GM18907 (cell line): ENCODE measurements around the gene ST8SIA1.

Experiments
- ATAC-seq: cut with Tn5 transposase; IDR thresholded peaks from one replicate; pipeline ENCODE4 v1.9.1; 2021; ENCODE audit warnings: mild to moderate bottlenecking, moderate library complexity; ENCODE audit not compliant: unreplicated experiment

Gene ST8SIA1

GRCh38 chr12:22248121-22248520 lies 86.4 kb downstream of the ST8SIA1 start:
- no peak for ATAC-seq

- ATAC-seq, result no peak
Observed at GRCh38 chr12:22246217-22246846, 88.2 kb downstream of the ST8SIA1 start.

- no peak for ATAC-seq
Observed at GRCh38 chr12:22242726-22243125, 91.8 kb downstream of the ST8SIA1 start.

DNA sequence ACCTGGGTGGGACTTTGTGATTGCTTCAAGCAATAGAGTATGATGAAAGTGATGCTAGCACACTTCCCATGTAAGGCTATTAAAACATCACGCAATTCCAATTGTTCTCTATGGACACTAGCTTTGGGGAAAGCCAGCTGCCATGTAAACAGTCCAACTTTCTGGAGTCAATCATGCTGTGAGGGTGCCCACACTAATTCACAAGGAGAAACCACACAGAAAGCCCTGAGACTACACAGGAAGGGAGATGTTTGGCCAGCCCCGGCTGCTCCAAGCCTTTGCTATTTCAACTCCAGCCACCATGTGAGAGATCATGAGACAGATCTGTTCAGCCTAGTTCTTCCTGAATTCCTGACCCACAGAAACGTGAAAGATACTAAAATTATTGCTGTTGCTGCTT lies 96.3 kb downstream of the ST8SIA1 start:
- no peak for ATAC-seq

DNA sequence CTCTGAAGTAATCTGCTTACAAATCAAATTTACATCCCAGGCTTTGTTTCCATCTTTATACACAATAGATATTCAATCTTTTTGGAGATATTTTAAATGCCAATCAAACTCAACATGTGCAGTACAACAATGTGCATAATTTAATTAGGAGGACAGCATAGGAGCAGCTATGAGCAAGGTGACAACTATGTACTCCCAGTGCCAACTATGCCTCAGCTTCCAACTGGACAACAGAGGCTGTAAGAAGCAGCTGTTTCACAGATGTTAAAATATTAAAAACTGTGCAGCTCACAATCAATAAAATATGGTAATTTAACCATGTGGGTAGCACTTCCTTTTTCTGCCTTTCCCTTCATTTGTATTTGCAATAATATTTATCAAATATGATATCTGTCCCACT lies 99.9 kb downstream of the ST8SIA1 start:
- ATAC-seq, result no peak

- no peak for ATAC-seq
Observed at GRCh38 chr12:22231836-22232235, 102.7 kb downstream of the ST8SIA1 start.

- ATAC-seq, result no peak
Observed at GRCh38 chr12:22231078-22231477, 103.4 kb downstream of the ST8SIA1 start.

DNA sequence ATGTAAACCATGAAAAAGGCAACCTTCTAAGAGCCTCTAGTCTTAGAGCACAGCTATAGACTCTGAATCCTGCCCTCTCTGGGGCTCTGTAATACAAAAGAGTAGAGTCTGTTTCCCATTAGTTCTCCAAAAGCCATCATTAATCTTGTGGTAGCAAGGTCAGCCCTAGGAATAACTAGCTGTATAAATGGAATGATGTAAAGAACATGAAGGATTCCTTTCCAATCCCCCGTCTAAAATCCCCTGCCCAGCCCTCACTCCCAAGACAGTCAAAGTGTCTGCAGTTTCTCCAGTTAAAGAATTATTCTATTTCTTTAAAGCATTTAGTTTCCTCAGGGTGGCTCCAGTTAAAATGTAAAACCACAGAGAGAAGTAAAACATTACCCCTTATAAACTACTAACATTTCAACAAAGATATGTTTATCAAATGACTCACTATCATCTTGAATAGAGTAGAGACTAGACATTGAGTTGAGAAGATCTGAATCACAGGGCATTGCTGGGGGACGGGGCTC lies 104.2 kb downstream of the ST8SIA1 start:
- ATAC-seq, result no peak

DNA sequence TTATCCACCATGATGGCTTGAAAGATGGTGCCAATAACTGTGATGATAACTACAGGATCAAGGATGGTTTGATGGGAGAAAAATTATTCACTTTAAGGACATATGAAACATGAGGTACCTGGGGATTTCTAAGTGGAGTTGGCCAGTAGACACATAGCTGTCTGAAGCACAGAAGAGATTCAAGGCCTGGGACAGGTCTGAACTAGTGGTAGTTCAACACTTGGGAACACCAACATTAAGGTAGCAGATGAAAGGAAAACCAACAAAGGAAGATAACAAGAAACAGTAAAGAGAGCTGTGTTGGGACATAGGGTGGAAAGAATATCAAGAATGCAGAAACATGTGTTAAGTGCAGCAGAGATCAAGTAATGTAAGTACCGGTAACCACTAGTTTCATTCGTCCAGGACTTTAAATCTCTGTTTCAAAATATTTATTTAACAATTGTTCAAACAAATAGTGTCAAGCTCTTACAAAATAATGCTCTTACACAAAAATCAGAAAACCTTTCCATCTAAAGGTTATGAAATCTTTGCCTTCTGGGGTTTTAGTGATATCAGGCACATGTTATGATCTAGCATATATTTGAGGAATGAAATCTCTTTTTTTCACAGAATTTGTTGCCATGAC lies 104.7 kb downstream of the ST8SIA1 start:
- ATAC-seq, result no peak

DNA sequence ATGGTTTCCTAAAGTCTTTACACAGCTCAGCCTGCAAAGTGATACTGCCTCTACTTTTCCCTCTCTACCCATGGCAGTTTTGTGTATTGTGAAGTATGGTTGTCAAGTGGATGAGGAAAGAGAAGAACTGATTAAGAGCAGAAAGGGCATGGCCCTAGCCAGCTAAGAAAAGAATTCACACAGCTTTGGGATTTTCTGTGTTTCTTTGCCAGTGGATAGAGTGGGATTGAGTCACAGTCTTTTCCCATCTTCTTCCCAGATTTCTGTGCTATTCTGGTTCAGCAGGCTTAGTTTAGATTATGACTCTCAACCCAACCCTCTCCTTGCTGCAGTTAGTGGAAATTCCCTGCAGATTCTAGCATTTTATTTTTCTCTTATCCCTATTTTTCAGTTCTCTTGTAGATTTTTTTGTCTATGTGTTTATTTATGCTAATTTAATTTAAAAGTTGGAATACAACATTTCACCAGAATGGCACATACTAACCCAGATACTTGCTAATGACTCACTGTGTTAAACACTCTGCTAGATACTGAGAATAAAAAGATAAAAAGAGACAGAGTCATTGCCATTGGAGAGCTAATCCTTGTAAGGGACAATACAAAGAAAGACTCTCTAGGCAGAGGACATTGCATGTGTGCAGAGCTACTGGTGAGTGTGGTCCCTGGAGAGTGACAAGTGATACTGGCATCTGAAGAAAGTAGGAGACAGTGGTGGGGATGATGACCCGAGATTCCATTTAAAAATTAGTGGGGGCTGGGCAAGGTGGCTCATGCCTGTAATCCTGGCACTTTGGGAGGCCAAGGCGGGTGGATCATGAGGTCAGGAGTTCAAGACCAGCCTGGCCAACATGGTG lies 106.3 kb downstream of the ST8SIA1 start:
- ATAC-seq, result no peak

DNA sequence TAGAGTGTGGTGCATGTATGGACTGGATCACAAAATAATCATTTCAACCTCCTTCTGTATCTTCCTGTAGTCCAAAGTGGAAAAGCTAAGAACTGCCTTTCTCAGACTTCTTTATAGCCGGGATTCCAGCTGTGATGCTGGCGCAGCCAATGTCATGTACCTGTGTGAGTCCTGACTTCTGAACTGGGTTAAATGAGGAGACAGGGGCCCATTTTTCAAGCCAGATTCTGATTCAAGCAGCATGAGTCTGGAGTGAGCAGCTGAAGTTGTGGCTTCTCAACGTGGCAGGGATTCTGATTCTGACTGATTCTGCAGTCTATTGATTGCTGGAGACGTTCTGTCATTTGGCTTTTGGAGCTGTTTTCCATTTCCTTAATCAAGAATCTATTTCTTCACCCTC lies 111.2 kb downstream of the ST8SIA1 start:
- no peak for ATAC-seq

DNA sequence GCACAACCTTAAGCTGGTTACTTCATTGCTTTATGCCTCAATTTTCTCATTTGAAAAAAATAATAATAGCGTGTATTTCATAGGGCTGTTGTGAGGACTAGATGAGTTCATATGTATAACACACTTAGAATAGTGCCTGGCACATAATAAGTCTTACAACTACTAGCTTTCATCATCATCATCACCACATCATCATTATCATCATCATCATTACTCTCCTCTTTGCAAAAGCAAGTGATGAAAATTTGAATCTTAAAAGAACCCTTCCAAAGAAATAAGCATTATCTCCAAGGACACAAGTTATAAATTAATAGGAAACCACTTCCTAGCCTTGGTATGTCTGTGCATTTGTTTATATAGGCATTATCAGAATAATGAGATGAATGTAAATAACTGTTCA lies 117.0 kb downstream of the ST8SIA1 start:
- no peak for ATAC-seq

DNA sequence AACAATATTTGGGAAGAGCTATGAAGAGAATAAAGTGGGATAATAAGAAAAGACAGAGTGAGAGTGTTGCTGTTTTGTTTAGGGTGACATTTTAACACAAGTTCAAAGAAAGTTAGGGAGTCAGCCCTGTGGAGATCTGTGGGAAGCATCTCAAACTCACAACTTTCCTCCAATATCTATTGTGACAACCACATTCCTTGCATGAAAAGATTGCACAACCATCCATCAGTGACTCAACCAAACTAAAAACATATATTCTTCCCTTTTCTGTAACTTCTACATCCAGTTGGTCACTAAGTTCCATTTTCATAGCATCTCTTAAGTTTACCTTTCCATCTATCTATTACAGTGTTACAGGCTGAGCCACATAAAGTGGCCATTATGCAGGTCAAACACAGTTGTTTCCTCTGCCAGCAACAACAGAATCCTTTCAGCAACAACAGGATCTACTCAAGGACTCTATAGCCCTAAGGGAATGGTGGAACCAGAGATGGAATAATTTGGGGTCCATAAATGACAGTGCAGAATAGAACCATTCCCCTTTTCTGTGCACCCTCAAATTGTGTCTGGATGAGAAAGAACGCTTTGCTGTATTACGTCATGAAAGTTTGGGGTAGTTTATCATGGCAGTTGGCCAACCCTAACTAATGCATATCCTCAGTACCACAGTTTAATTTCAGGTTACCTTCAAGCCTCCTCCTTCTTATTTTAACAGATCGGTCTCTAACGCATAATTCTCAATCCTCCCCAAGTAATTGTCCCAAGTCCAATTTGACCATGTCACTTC lies 118.8 kb downstream of the ST8SIA1 start:
- ATAC-seq, result no peak

- no peak for ATAC-seq
Observed at GRCh38 chr12:22211128-22211527, 123.4 kb downstream of the ST8SIA1 start.

DNA sequence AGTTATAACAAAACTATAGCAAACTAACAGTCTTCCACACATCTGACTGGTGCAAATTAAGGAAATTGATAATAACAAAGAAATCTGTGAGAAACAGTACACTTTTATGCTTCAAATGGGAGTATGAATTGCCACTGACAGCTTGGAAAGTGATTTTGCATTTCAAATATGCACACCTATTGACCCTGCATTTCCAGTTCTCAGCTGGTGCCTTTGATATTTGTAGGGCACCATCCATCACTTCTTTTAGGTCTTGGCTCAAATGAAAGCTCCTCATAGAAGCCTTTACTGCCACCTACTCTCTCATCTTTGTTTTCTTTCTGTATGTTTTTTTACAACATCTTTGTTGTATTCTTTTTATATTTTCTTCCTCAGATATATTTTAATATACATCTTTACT lies 125.1 kb downstream of the ST8SIA1 start:
- ATAC-seq, result no peak

DNA sequence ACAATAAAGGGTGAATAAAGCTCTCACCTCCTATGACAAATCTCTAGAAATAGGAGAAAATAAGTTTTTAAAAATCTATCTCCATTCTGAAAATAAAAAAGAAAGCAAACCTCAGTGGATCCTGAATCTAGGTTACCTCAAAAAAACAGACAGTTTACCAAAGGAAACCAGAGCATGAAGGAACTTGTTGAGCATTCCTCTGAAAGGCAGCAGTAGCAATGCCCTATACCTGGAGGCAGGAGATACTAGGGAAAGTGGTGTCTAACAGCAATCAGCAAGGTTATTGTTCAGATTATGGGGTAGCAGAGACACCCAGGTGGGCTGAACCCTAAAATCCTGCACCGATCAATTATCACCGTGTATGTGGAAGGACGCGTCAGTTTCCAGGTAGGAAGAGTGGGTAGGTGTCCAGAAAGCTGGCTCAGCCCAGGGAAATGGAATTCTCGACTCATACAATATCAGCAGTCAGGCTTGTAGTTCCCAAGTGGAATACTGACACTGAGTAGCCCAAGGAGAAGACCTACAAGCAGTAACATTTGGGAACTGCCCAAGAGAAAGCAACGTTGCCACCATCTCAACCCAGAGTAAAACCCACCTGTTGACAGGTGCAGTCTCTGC lies 128.3 kb downstream of the ST8SIA1 start:
- ATAC-seq, result no peak

- no peak for ATAC-seq
Observed at GRCh38 chr12:22204391-22204790, 130.1 kb downstream of the ST8SIA1 start.

DNA sequence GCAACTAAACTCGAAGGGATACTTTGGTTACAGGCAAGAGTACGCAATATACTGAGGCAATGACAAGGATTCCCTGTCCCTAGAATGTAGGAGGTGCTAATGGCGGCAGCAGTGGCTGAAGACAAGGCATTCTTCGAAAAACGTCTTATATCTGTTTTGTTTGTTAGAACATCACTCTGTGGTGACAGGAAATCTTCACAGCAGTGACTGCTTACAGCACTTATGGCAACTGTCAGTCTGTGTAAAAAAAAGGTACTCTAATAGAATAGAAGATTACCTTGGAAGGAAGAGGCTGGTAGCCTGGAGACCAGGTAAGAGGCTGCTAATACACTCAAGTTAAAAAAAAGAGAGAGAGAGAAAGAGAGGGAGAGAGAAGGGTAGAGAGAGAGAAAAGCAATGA lies 131.7 kb downstream of the ST8SIA1 start:
- ATAC-seq, result no peak

GRCh38 chr12:22201101-22201500 lies 133.4 kb downstream of the ST8SIA1 start:
- ATAC-seq, result no peak

DNA sequence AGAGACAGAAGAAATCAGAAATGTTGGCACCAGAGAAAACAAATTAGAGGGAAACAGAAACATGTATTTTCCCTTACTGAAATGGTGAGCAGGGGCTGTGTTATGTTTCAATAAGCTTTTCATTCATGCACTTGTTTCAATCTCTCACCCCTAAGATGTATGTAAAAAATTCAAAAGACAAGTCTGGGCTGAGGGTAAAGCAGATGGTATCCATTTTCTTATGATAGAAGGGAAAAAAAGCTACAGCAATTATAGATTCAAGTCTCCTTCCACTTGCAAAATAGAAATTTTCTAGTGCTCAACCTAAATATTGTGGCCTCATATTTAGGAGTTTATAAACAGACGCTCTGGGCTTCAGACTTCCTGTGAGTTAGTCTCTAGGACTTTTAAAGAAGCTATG lies 138.3 kb downstream of the ST8SIA1 start:
- no peak for ATAC-seq

DNA sequence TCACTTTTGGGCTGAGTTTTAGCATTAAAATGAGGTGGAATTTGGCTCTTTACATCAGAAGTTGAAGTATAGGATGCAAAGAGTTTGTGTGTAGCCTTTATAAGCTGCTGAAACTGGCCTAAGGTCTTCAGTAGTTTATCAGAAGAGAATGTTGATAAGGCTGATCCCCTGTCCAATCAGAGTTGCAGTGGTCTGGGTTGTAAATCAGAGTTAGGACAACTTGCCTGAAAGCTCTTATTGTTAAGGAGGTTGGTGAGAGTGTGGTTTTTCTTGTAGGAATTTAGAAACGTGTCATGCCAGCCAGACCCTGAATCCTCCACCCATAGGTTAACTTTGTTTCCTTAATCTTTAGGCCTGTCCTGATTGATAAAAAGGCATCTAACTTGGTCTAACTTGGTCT lies 143.5 kb downstream of the ST8SIA1 start:
- no peak for ATAC-seq
